MM.1S (cell line): ENCODE measurements around the gene FGF14.

ENCODE experiments used
- DNase-seq: peaks from one replicate; pipeline ENCODE4 v3.0.0-alpha.2; 2015
- H2AFZ ChIP-seq: fragments of 300-600 bp; sonication (generic); 2 replicates; pipeline ENCODE4 v1.6.0; 2016; ENCODE audit warnings: antibody characterized with exemption, low read length
- H3F3A ChIP-seq: fragments of 300-600 bp; sonication (generic); 2 replicates; pipeline ENCODE4 v1.6.1; 2016; ENCODE audit warnings: mild to moderate bottlenecking, antibody characterized with exemption, low read length, moderate library complexity, mixed read lengths; ENCODE audit not compliant: insufficient read depth
- H3K27ac ChIP-seq: fragments of 300-600 bp; sonication (generic); 2 replicates; pipeline ENCODE4 v1.5.1; 2016; ENCODE audit warnings: mild to moderate bottlenecking, low read length
- H3K27me3 ChIP-seq: fragments of 300-600 bp; sonication (generic); replicated peaks from 2 replicates; pipeline ENCODE4 v1.6.0; 2016; ENCODE audit warnings: low read length; ENCODE audit not compliant: insufficient read depth
- H3K36me3 ChIP-seq: fragments of 300-600 bp; sonication (generic); replicated peaks from 2 replicates; pipeline ENCODE4 v1.6.1; 2016; ENCODE audit warnings: mild to moderate bottlenecking, low read length, mixed read lengths; ENCODE audit not compliant: insufficient read depth
- H3K4me1 ChIP-seq: fragments of 300-600 bp; sonication (generic); 2 replicates; pipeline ENCODE4 v1.6.1; 2016; ENCODE audit warnings: low read length, mixed read lengths
- H3K4me2 ChIP-seq: fragments of 300-600 bp; sonication (generic); 2 replicates; pipeline ENCODE4 v1.6.0; 2016; ENCODE audit warnings: low read depth, low read length
- H3K4me3 ChIP-seq: fragments of 300-600 bp; sonication (generic); 2 replicates; pipeline ENCODE4 v1.5.1; 2016; ENCODE audit warnings: low read length, mixed read lengths
- H3K79me2 ChIP-seq: fragments of 300-600 bp; sonication (generic); 2 replicates; pipeline ENCODE4 v1.6.1; 2016; ENCODE audit warnings: mixed run types, low read length, mixed read lengths
- H3K9ac ChIP-seq: fragments of 300-600 bp; sonication (generic); 2 replicates; pipeline ENCODE4 v1.6.1; 2016; ENCODE audit warnings: low read length, mixed read lengths
- H3K9me2 ChIP-seq: fragments of 300-600 bp; sonication (generic); replicated peaks from 2 replicates; pipeline ENCODE4 v1.6.1; 2016; ENCODE audit warnings: mild to moderate bottlenecking, low read length, mixed read lengths; ENCODE audit not compliant: insufficient read depth
- H3K9me3 ChIP-seq: fragments of 300-600 bp; sonication (generic); replicated peaks from 2 replicates; pipeline ENCODE4 v1.6.1; 2016; ENCODE audit warnings: mild to moderate bottlenecking, low read length, mixed read lengths; ENCODE audit not compliant: insufficient read depth
- H4K20me1 ChIP-seq: fragments of 300-600 bp; sonication (generic); 2 replicates; pipeline ENCODE4 v1.6.1; 2016; ENCODE audit warnings: mild to moderate bottlenecking, low read length, moderate library complexity, mixed read lengths; ENCODE audit not compliant: insufficient read depth
- CTCF ChIP-seq: fragments of 300-600 bp; sonication (generic); IDR thresholded peaks from 2 replicates; pipeline ENCODE4 v1.5.1; 2016; ENCODE audit warnings: antibody characterized with exemption, low read length, mixed read lengths
- EZH2 ChIP-seq: fragments of 300-600 bp; sonication (generic); optimal IDR thresholded peaks from 2 replicates; pipeline ENCODE3; 2017; ENCODE audit warnings: low read depth, mild to moderate bottlenecking, antibody characterized with exemption, low read length, mixed read lengths
- EZH2phosphoT487 ChIP-seq: fragments of 300-600 bp; sonication (generic); IDR thresholded peaks from 2 replicates; pipeline ENCODE4 v1.6.1; 2018; ENCODE audit warnings: antibody characterized with exemption, low read length

Gene FGF14

GRCh38 chr13:102049853-102050252 lies 352.0 kb downstream of the FGF14 start:
- no peaks in the 10 kb centered on the region for H3F3A ChIP-seq
- H3K4me1 ChIP-seq, result no peaks in the 10 kb centered on the region
- H3K4me3 ChIP-seq, result no peak overlapping the region
- no peaks in the 10 kb centered on the region for H3K9me2 ChIP-seq
- H3K9ac ChIP-seq, result no peak overlapping the region
- H3K79me2 ChIP-seq, result no peaks in the 10 kb centered on the region
- no peak for DNase-seq
- H3K36me3 ChIP-seq, result no peaks in the 10 kb centered on the region
- no peak overlapping the region for H2AFZ ChIP-seq
- TF ChIP-seq EZH2phosphoT487 (no peak), EZH2 (no peak), CTCF (no peak)
- H3K4me2 ChIP-seq, result no peak overlapping the region
- no peaks in the 10 kb centered on the region for H3K9me3 ChIP-seq
- no peaks in the 10 kb centered on the region for H3K27me3 ChIP-seq
- no peaks in the 10 kb centered on the region for H4K20me1 ChIP-seq
- H3K27ac ChIP-seq, result no peak overlapping the region

GRCh38 chr13:102045731-102046130 lies 356.1 kb downstream of the FGF14 start:
- DNase-seq, result no peak
- no peak overlapping the region for H2AFZ ChIP-seq
- no peak overlapping the region for H3K4me3 ChIP-seq
- H3K36me3 ChIP-seq, result no peaks in the 10 kb centered on the region
- TF ChIP-seq EZH2 (no peak), EZH2phosphoT487 (no peak), CTCF (no peak)
- H3K79me2 ChIP-seq, result no peaks in the 10 kb centered on the region
- H4K20me1 ChIP-seq, result no peaks in the 10 kb centered on the region
- no peaks in the 10 kb centered on the region for H3K9me2 ChIP-seq
- no peaks in the 10 kb centered on the region for H3K4me1 ChIP-seq
- no peak overlapping the region for H3K4me2 ChIP-seq
- H3K27ac ChIP-seq, result no peak overlapping the region
- no peaks in the 10 kb centered on the region for H3K27me3 ChIP-seq
- no peaks in the 10 kb centered on the region for H3F3A ChIP-seq
- H3K9me3 ChIP-seq, result no peaks in the 10 kb centered on the region
- H3K9ac ChIP-seq, result no peak overlapping the region

GRCh38 chr13:102042746-102043145 lies 359.1 kb downstream of the FGF14 start:
- H3K9ac ChIP-seq, result no peak overlapping the region
- H3K4me2 ChIP-seq, result no peak overlapping the region
- H2AFZ ChIP-seq, result no peak overlapping the region
- H3K4me1 ChIP-seq, result no peaks in the 10 kb centered on the region
- H4K20me1 ChIP-seq, result no peaks in the 10 kb centered on the region
- no peaks in the 10 kb centered on the region for H3K9me2 ChIP-seq
- H3F3A ChIP-seq, result no peaks in the 10 kb centered on the region
- no peak for TF ChIP-seq CTCF
- TF ChIP-seq EZH2, result no peak
- TF ChIP-seq EZH2phosphoT487, result no peak
- H3K4me3 ChIP-seq, result no peak overlapping the region
- H3K9me3 ChIP-seq, result no peaks in the 10 kb centered on the region
- H3K79me2 ChIP-seq, result no peaks in the 10 kb centered on the region
- H3K27me3 ChIP-seq, result no peaks in the 10 kb centered on the region
- H3K36me3 ChIP-seq, result no peaks in the 10 kb centered on the region
- no peak for DNase-seq
- no peak overlapping the region for H3K27ac ChIP-seq
